Natural killer cell treated with Interleukin-12 subunit alpha and Interleukin-12 subunit beta and Interleukin-15 and Interleukin-18, amount 100 ng/mL, for 72 hours (primary cell): Measurements from ENCODE around the gene SIGLEC5. TPM values are rescaled to one million over a fixed set of nuclear protein-coding genes. Genes with fewer than 3 reads are reported as not detected.
"Not testable (repeated sequence)": the region's sequence is repeated elsewhere in the genome, so short reads cannot be mapped to it uniquely, and the experiment has no call there.

ENCODE experiments used
- ATAC-seq, 2 donors: fragments of 150-1000 bp; cut with Tn5 transposase in 1 of 2; sonication (Bioruptor Pico), chemical (Tn5 transposase) in 1 of 2; 2 replicates each; pipeline ENCODE4 v1.10.0; 2021
- DNase-seq: peaks from one replicate; pipeline ENCODE4 v3.0.0; 2022; ENCODE audit warnings: low spot score
- H3K27ac Mint-ChIP-seq, 2 donors: 1 replicate in 1 of 2; 2 replicates in 1 of 2; pipeline ENCODE4 v1.8.0; 2022; ENCODE audit warnings: mixed read lengths in 2 of 2, mild to moderate bottlenecking in 1 of 2, moderate library complexity in 1 of 2
- H3K27me3 Mint-ChIP-seq, 2 donors: 1 replicate in 1 of 2; 2 replicates in 1 of 2; pipeline ENCODE4 v1.8.0; 2022; ENCODE audit warnings: mixed read lengths in 2 of 2
- H3K36me3 Mint-ChIP-seq: one replicate; pipeline ENCODE4 v1.8.0; 2022; ENCODE audit warnings: mixed read lengths
- H3K4me1 Mint-ChIP-seq, 2 donors: 1 replicate in 1 of 2; 2 replicates in 1 of 2; pipeline ENCODE4 v1.8.0; 2022; ENCODE audit warnings: low read depth in 2 of 2, mixed read lengths in 2 of 2, mild to moderate bottlenecking in 1 of 2
- H3K4me3 Mint-ChIP-seq: one replicate; pipeline ENCODE4 v1.8.0; 2022; ENCODE audit warnings: mixed read lengths
- H3K9me3 Mint-ChIP-seq: 2 replicates; pipeline ENCODE4 v1.8.0; 2022; ENCODE audit warnings: mixed read lengths
- total RNA-seq, 2 donors: library from RNA; stranded (reverse); gene quantifications; one replicate each; pipeline ENCODE4 v1.2.3, GENCODE V29; 2022

Gene SIGLEC5
- total RNA-seq, 2 donors from 2014 or later, result 0.22 to 0.64 TPM

DNA sequence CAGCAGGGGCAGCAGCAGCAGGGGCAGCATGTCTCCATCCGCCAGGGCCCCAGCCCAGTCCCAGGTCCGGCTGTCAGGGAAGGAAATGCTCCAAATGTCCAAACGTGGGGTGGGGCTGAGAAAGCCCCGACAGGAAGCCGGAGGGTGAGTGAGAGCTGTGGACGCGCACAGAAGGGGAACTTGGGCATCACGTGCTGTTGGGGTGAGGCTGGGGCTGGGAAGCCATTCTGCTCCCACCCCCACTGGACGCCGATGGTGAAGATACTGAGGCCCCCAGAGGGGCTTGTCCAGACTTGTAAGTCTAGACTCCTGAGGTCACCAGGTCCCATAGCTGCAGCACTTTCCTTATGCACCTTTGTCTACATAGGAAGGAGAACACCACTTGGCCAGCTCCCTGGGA, 16.5 kb upstream of the SIGLEC5 start, which contains the start of gene SIGLEC14:
Gene SIGLEC14 (minus strand): TSS at position 96 of the 400 bp plus-strand sequence. CDS start 66 bp downstream, at position 30.
- peak in 1 of 2 donors; percentile 13 for ATAC-seq
- not testable (repeated sequence) for H3K4me1 Mint-ChIP-seq, H3K36me3 Mint-ChIP-seq, DNase-seq, H3K27ac Mint-ChIP-seq, H3K4me3 Mint-ChIP-seq, H3K9me3 Mint-ChIP-seq
- H3K27me3 Mint-ChIP-seq, result peaks cover 28 to 45% of the 10 kb centered on the region in 2 donors

DNA sequence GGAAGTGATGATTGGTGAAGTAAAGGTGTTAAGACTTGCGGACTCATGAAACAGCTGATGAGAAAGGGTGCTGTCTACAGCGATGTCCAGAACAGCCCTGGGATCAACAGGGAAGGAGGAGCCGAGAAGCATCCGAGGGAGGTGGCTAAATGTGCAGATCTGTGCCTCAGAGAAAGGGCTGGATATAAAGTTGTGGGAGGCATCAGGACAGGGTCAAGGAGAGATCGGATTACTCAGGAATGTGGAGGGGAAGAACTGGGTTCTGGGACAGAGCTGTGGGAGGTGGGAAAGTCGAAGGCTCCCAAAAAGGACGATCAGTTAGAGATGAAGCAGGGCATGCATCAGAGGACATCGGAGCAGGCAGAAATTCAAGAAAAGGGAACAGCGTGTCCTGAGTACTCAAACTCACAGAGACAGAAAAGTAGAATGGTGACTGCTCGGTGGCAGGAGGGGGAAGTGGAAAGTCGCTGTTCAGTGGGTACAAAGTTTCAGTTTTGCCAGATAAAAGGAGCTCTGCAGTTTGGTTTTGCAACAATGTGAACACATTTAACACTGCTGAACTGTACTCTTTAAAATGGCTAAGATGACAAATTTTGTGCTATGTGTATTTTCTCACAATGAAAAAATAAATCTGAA, 14.6 kb upstream of the SIGLEC5 start:
- no peaks in the 10 kb centered on the region for H3K4me1 Mint-ChIP-seq
- H3K27me3 Mint-ChIP-seq, result peaks cover 34 to 38% of the 10 kb centered on the region in 2 donors
- H3K4me3 Mint-ChIP-seq, result peak overlapping the region; percentile 54
- ATAC-seq, result no peak
- H3K36me3 Mint-ChIP-seq, result no peaks in the 10 kb centered on the region
- no peaks in the 10 kb centered on the region for H3K9me3 Mint-ChIP-seq
- no peak overlapping the region for H3K27ac Mint-ChIP-seq
- no peak for DNase-seq

DNA sequence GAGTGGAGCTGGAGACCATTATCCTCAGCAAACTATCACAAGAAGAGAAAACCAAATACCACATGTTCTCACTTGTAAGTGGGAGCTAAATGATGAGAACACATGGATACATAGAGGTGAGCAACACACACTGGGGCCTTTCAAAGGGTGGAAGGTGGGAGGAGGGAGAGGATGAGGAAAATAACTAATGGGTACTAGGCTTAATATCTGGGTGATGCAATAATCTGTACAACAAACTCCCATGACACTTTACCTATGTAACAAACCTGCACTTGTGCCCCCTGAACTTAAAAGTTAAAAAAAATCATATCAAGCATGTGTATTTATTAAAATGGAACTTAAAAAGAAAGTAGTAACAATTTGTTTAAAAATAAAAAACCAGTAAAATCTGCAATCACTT, 11.4 kb upstream of the SIGLEC5 start:
- ATAC-seq (no peak), DNase-seq (no peak)
- no peak overlapping the region for H3K4me3 Mint-ChIP-seq
- no peaks in the 10 kb centered on the region for H3K36me3 Mint-ChIP-seq
- H3K9me3 Mint-ChIP-seq, result no peaks in the 10 kb centered on the region
- peaks cover 40 to 44% of the 10 kb centered on the region in 2 donors for H3K27me3 Mint-ChIP-seq
- peaks cover 7 to 8% of the 10 kb centered on the region in 2 donors for H3K4me1 Mint-ChIP-seq
- H3K27ac Mint-ChIP-seq, result no peak overlapping the region

DNA sequence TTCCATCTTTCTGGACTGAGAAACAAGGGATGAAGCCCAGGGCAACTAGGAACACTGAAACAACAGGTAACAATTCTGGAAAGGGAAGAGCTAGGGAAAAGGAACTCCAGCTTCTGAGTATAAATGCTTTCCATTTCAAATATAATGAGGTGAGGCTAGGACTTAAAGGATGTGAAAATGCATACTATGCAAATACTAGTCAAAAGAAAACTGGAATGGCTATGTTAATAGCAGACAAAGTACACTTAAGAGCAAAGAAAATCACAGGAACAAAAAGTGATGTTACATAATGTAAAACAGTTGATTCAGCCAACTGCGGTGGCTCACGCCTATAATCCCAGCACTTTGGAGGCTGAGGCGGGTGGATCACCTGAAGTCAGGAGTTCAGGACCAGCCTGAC, 10.2 kb upstream of the SIGLEC5 start:
- Mint-ChIP-seq H3K36me3 (no peaks in the 10 kb centered on the region), H3K4me3 (no peak overlapping the region), H3K9me3 (no peaks in the 10 kb centered on the region), H3K4me1 (peaks cover 7 to 8% of the 10 kb centered on the region in 2 donors), H3K27me3 (peaks cover 40 to 44% of the 10 kb centered on the region in 2 donors), H3K27ac (no peak overlapping the region)
- ATAC-seq, result no peak
- no peak for DNase-seq

DNA sequence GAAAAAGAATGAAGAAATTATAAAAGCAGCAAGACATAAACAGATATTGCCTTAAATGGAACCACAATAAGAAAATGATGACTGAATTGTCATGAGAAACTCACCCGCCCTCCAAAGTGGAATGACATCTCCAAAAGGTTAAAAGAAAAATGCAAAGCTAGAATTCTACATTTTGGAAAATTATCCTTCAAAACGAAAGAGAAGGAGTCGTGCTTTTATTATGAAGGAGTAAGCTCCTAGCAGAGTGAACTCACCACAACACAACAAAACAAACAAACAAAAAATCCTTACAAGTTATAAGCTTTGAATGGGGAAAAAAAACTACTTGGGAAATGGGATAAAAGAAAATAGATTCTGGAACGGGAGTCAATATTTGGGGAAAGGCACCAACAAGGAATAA, 9.7 kb upstream of the SIGLEC5 start:
- DNase-seq (no peak), ATAC-seq (no peak)
- Mint-ChIP-seq H3K4me1 (peaks cover 7 to 8% of the 10 kb centered on the region in 2 donors), H3K27me3 (peaks cover 36 to 41% of the 10 kb centered on the region in 2 donors), H3K27ac (no peak overlapping the region), H3K36me3 (no peaks in the 10 kb centered on the region), H3K4me3 (no peak overlapping the region), H3K9me3 (no peaks in the 10 kb centered on the region)

DNA sequence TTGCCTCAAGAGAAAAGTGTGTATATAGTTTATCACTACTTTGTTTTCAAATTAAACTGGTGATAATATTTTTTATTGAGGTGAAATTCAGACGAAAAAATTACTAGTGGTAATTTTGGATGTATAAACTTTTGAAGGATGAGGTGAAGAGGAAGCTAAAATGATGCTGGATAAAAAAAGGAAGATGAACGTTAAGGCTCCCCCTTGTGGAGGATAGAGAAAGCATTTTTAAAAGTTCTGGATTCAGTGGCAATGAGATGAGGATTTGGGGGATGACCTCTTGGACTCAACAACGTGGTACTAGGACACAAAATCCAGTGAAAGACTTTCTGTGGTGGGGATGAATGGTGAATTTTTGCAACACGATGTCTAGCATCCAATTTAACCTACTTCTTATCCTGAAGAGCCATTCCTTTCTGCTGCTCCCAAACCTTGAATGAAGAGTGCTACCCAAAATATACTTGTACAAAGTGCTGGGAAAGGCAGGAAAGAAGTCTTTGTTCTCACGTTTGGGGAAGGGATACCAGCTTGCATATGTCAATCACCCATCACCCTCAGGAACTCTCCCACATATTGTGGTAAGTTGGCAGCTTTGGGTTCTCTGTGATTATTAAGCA, 7.3 kb upstream of the SIGLEC5 start:
- H3K36me3 Mint-ChIP-seq, result no peaks in the 10 kb centered on the region

GRCh38 chr19:51632126-51632525, 1.9 kb upstream of the SIGLEC5 start:
- no peak overlapping the region for H3K4me3 Mint-ChIP-seq
- DNase-seq, result no peak
- ATAC-seq, result no peak
- peaks cover 3 to 4% of the 10 kb centered on the region in 2 donors for H3K4me1 Mint-ChIP-seq
- peaks cover 11 to 13% of the 10 kb centered on the region in 2 donors for H3K27me3 Mint-ChIP-seq
- H3K36me3 Mint-ChIP-seq, result no peaks in the 10 kb centered on the region
- H3K27ac Mint-ChIP-seq, result no peak overlapping the region
- no peaks in the 10 kb centered on the region for H3K9me3 Mint-ChIP-seq

More for the DNA sequence above, 7.3 kb upstream of the SIGLEC5 start:
- Mint-ChIP-seq H3K27ac (peak overlapping the region in 1 of 2 donors; percentile 57), H3K4me3 (peak overlapping the region; percentile 61), H3K4me1 (peaks cover 7 to 8% of the 10 kb centered on the region in 2 donors), H3K27me3 (peaks cover 24 to 28% of the 10 kb centered on the region in 2 donors), H3K9me3 (no peaks in the 10 kb centered on the region)
- no peak for ATAC-seq
- no peak for DNase-seq

DNA sequence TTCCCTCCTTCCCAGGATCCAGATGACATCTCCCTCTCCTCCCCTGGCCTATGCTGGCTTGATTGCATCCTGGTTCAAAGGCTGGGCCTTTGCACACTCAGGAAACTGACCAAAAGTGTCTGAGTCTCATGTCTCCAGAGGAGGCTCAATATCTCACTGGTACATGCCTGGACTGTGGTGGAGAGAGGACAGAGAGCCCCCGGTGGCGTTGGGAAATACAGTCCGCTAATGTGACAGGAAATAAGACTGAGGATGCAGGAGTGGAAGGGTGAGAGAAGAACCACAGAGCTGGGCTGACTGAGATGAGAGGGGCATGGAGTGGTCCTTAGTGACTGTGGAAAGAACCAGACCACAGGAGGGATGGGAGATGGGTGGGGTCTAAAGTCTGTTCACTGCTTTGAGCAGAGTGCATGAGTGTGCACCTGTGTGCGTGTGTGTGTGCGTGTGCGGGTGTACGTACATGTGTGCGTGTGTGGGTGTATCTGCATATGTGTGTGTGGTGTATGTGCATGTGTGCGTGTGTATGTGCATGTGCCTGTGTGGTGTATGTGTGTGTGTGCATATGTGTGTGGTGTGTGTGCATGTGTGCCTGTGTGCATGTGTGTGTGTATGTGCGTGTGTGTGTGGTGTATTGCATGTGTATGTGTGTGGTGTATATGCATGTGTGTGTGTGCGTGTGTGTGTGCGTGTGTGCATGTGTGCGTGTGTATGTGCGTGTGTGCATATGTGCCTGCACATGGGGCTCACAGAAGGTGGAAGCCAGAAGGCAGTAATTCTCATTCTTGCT, 1.9 kb downstream of the SIGLEC5 start:
- Mint-ChIP-seq H3K27ac (peak overlapping the region in 1 of 2 donors; percentile 25), H3K4me3 (no peak overlapping the region), H3K9me3 (no peaks in the 10 kb centered on the region), H3K36me3 (no peaks in the 10 kb centered on the region), H3K27me3 (peaks cover 10 to 18% of the 10 kb centered on the region in 2 donors), H3K4me1 (peaks cover 0 to 5% of the 10 kb centered on the region in 2 donors)
- ATAC-seq, result peak; percentile 24 to 36
- DNase-seq, result no peak

GRCh38 chr19:51627491-51628138, 2.6 kb downstream of the SIGLEC5 start:
- Mint-ChIP-seq H3K4me3 (no peak overlapping the region), H3K36me3 (no peaks in the 10 kb centered on the region), H3K27me3 (peaks cover 10 to 18% of the 10 kb centered on the region in 2 donors), H3K9me3 (no peaks in the 10 kb centered on the region), H3K27ac (peak overlapping the region in 1 of 2 donors; percentile 25), H3K4me1 (peaks cover 0 to 5% of the 10 kb centered on the region in 2 donors)
- ATAC-seq (no peak), DNase-seq (no peak)

DNA sequence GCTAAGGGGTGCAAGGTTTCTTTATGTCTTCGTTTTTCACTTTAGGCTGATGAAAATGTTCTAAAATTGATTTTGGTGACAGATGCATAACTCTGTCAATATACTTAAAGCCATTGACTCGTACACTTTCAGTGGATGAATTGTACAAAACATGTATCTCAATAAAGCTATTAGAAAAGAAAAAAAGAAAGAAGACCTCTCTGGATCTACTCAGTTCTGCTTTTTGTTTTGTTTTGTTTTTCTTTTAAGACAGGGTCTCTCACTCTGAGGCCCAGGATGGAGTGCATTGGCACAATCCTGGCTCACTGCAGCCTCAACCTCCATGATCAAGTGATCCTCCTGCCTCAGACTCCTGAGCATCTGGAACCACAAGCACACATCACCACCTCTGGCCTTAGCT, 3.5 kb downstream of the SIGLEC5 start:
- Mint-ChIP-seq H3K27me3 (peaks cover 10 to 13% of the 10 kb centered on the region in 2 donors), H3K9me3 (no peaks in the 10 kb centered on the region), H3K4me3 (no peak overlapping the region), H3K27ac (no peak overlapping the region), H3K36me3 (no peaks in the 10 kb centered on the region), H3K4me1 (peaks cover 0 to 5% of the 10 kb centered on the region in 2 donors)
- ATAC-seq, result no peak
- no peak for DNase-seq

DNA sequence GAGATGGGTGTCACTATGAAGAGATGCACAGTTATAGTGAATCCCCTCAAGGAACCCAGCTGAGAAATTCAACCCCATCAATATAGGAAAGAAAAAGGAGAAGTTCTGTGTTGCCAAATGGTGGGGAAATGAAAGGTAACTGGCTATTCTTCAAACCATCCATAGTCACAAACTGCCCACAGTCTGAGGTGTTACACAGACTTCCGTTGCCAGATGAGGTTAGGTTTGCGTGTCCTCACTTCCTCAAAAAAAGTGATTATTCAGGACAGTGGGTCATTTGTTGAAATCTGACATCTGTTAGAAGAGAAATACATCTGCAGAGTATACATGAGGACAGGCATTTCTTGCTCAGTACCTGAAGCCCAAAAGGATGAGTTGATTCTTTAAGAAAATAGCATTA, 9.0 kb downstream of the SIGLEC5 start:
- ATAC-seq, result peak; percentile 70 to 80

GRCh38 chr19:51615991-51616390, 14.2 kb downstream of the SIGLEC5 start:
- peaks cover 6 to 8% of the 10 kb centered on the region in 2 donors for H3K27me3 Mint-ChIP-seq
- H3K4me1 Mint-ChIP-seq, result peaks cover 11% of the 10 kb centered on the region in 2 donors
- no peak overlapping the region for H3K27ac Mint-ChIP-seq
- H3K9me3 Mint-ChIP-seq, result peaks cover 6% of the 10 kb centered on the region
- DNase-seq (no peak), ATAC-seq (no peak)
- H3K4me3 Mint-ChIP-seq, result no peak overlapping the region
- H3K36me3 Mint-ChIP-seq, result no peaks in the 10 kb centered on the region

More for the DNA sequence above, 9.0 kb downstream of the SIGLEC5 start:
- Mint-ChIP-seq H3K27me3 (peaks cover 0 to 10% of the 10 kb centered on the region in 2 donors), H3K4me3 (peak overlapping the region; percentile 19), H3K9me3 (no peaks in the 10 kb centered on the region), H3K36me3 (no peaks in the 10 kb centered on the region), H3K4me1 (peaks cover 16 to 19% of the 10 kb centered on the region in 2 donors), H3K27ac (no peak overlapping the region)
- DNase-seq, result no peak

DNA sequence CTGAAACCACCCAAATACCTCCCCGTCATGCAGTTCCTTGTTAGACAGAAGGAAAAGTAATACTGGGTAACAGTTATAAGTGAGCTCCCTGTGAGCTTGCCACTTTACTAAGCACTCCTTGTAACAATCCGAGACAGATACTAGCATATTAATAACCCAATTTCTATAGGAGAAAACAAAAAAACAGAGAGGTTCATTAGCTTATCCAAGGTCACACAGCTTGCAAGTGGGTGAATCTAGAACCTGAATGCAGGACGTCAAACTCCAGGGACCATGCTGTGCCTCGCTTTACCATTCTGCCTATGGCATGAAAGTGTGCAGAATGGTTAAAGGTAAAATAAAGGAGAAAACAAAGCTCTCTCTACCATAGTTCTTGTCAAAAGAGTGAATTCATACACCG, 15.4 kb downstream of the SIGLEC5 start:
- H3K27ac Mint-ChIP-seq, result no peak overlapping the region
- H3K4me3 Mint-ChIP-seq, result no peak overlapping the region
- H3K27me3 Mint-ChIP-seq, result peaks cover 7 to 15% of the 10 kb centered on the region in 2 donors
- no peak for DNase-seq
- ATAC-seq, result no peak
- peaks cover 6% of the 10 kb centered on the region for H3K9me3 Mint-ChIP-seq
- H3K4me1 Mint-ChIP-seq, result peaks cover under 1 to 3% of the 10 kb centered on the region in 2 donors
- no peaks in the 10 kb centered on the region for H3K36me3 Mint-ChIP-seq
